ENCODE data around the gene ORAI3.

- TF ChIP-seq TEAD1 (CRISPR knock-in tag; IDR thresholded peaks at IDR 0.05) (no peak), CTCF (IDR thresholded peaks at IDR 0.05) (no peak), ZBTB21 (CRISPR knock-in tag; IDR thresholded peaks at IDR 0.05; ENCODE audit: borderline replicate concordance) (no peak), ATF2 (CRISPR knock-in tag; IDR thresholded peaks at IDR 0.05; ENCODE audit: borderline replicate concordance, low read depth) (no peak), NFATC4 (CRISPR knock-in tag; IDR thresholded peaks at IDR 0.05) (no peak)
Measured at GRCh38 chr16:30927789-30928378, 21.0 kb upstream of the ORAI3 start.

Data from WTC11 (cell line).